Lower leg skin (tissue), 3 donors: Measurements from ENCODE around the gene NACC2.

Experiments used
- CTCF ChIP-seq, 3 donors: fragments of 450-650 bp; IDR thresholded peaks; one replicate each; pipeline ENCODE4 v1.5.1; 2016; ENCODE audit warnings: antibody characterized with exemption in 3 of 3, mild to moderate bottlenecking in 3 of 3, moderate library complexity in 2 of 3
- POLR2A ChIP-seq, 2 donors: fragments of 450-650 bp; IDR thresholded peaks; one replicate each; pipeline ENCODE4 v1.6.1; 2016 to 2017; ENCODE audit warnings: antibody characterized with exemption in 2 of 2, mild to moderate bottlenecking in 1 of 2, moderate library complexity in 1 of 2

DNA sequence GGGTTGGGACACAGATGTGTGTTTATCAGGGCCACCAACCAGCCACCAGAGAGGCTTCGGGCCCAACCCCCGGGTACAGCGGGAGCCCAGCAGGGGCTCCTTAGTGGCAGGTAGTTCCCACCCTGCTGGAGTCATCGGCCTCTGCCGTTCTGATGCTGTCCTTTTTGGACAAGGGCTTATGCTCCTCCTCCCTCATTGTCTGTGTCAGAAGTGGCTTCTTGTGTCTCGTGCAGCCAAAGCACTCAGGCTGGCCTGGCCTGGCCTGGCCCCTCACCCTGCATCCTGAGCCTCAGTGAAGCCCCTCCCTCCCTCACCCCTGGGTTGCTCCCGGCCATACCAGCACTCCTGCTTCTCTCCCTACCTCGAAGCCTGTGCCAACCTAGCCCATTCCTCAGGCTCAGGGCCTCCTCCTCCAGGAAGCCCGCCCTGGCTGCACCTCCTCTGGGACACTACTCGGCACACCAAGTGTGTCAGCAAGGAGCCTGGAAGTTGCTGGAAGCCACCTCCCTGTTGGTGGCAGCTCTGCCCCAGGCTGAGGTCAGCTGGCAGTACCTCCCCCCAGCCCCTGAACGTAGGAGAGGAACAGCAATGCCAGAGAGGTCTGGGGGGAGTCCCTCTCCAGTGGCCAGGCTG is 129.8 kb downstream of the NACC2 start:
- no peak for TF ChIP-seq CTCF (IDR thresholded peaks at IDR 0.05)
- no peak for TF ChIP-seq POLR2A (IDR thresholded peaks at IDR 0.05)
